Measurements from ENCODE around the gene DNAH10.

DNA sequence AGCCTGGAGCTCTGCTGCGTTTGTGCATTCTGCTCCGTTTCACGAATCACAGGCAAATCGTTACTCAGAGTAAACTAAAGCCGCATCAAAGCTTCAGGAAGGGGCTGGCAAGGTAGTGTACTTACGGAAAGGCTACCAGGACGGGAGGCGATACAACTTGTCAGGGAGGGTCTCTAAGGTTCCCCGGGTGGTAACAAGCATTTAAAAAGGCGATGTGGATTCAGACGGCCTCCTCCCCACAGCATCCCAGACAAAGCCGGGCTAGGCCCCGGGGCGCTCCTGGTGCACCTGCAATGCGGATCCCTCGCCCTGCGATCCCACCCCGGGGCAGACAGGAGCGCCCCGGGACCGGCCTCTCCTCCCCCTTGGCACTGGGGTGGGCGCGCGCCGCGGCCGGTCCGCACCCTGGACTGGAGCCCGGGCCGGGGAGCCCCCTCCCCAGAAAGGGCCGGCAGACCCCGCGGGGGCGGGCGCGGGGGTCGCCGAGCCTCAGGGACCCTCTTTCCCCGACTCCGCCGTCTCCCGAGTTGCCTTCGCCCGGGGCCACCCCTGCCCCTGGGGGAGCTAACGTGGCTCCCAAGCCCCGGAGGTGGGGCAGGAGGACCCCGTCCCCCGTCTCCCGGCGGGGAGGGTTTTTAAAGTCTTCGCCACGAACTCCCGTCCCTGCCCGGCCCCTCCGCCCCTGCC lies 209.8 kb downstream of the DNAH10 start:
- TF ChIP-seq YY1 (IDR thresholded peaks at IDR 0.05; ENCODE audit: insufficient read depth, insufficient replicate concordance, low read depth, low read length) = no peak
- TF ChIP-seq POLR2A (IDR thresholded peaks at IDR 0.05; ENCODE audit: insufficient read depth in 1 of 2, low read depth in 2 of 2, low read length in 2 of 2) = peak in 1 of 2 experiments; percentile 38; a peak in 2 of 4 replicates
- TF ChIP-seq, protein P1, sequence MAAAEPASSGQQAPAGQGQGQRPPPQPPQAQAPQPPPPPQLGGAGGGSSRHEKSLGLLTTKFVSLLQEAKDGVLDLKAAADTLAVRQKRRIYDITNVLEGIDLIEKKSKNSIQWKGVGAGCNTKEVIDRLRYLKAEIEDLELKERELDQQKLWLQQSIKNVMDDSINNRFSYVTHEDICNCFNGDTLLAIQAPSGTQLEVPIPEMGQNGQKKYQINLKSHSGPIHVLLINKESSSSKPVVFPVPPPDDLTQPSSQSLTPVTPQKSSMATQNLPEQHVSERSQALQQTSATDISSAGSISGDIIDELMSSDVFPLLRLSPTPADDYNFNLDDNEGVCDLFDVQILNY (CRISPR knock-in tag; conservative IDR thresholded peaks at IDR 0.05) = no peak
- TF ChIP-seq MAFK (conservative IDR thresholded peaks at IDR 0.05 in 1 of 2, IDR thresholded peaks at IDR 0.05 in 1 of 2; ENCODE audit: low read length in 2 of 2) = no peak
